Measurements from ENCODE around the gene AGFG1.

Gene AGFG1

GRCh38 chr2:227460833-227461232 is 11.1 kb upstream of the AGFG1 start:
- in situ Hi-C loops (cut with MboI; ENCODE audit: low sequenced_read_pairs): no loop called here

- in situ Hi-C loops (cut with MboI; ENCODE audit: low sequenced_read_pairs): no loop called here
Measured at GRCh38 chr2:227461811-227462461, 10.0 kb upstream of the AGFG1 start.

- in situ Hi-C loops (cut with MboI; ENCODE audit: low sequenced_read_pairs): no loop called here
Measured at GRCh38 chr2:227462462-227462951, 9.4 kb upstream of the AGFG1 start.

DNA sequence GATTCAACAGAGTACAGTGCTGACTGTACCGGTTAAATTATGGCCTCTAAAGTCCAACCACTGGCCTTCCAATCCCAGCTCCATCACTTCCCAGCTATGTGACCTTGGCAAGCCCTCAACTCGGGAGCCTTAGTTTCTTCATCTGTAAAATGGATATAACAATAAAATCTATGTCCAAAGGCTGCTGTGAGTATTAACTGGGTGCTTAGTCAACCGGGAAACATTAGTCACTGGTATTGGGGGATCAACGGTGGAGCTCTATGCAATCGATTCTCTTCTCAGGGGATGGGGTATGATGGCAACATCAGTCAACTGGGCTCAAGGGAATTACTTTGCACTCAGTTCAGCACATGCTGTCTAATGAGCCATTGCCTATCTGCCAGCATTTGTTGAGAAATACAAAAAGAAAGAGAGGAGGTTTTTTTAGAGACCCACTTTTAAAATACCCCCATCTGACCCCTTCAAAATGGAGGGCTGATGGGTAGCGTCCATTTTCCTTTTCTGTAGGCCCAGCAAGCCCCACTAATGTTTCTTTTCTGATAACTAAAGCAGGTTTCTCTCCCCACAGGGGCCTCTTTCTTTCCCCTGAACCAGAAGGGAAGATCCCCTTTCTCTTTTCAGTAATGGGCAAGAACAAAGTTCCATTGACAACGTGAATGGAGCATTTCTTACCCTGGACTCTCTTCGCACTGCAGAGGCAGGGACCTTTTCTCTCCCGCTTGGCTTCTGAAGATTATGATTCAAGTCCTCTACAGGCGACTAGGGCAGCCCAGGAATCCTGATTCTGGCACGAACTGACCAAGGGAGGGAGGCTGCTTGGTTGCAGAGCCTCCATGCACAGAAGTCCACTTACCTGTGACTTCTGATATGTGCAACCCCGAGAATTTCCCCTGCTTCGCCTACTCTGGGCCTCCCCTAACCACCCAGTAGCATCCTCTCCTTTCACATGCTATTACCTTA is 8.7 kb upstream of the AGFG1 start:
- in situ Hi-C loops (cut with MboI; ENCODE audit: low sequenced_read_pairs): no loop called here

- in situ Hi-C loops (cut with MboI; ENCODE audit: low sequenced_read_pairs): no loop called here
Measured at GRCh38 chr2:227464361-227464760, 7.6 kb upstream of the AGFG1 start.

- in situ Hi-C loops (cut with MboI; ENCODE audit: low sequenced_read_pairs): no loop called here
Measured at GRCh38 chr2:227464851-227465250, 7.1 kb upstream of the AGFG1 start.

- in situ Hi-C loops (cut with MboI; ENCODE audit: low sequenced_read_pairs): no loop called here
Measured at GRCh38 chr2:227466887-227467600, 4.9 kb upstream of the AGFG1 start.

DNA sequence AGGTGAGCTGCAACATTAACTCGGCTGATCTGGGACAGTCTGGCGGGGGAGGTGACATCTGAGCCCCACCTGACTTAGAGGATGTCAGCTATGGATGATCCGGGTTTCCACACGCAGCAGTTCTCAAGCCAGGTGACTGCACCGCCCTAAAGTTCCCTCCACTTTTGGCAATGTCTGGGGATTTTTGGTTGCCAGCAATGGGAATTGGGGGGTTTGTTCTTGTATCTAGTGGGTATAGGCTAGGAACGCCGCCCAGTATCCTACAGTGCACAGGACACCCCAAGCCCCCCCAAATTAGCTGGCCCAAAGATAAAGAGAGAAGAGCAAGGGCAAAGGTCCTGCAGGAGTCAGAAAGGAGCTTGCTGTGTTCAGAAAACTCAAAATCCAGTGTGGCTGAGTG is 544 bp upstream of the AGFG1 start:
- in situ Hi-C loops (cut with MboI; ENCODE audit: low sequenced_read_pairs): no loop called here

DNA sequence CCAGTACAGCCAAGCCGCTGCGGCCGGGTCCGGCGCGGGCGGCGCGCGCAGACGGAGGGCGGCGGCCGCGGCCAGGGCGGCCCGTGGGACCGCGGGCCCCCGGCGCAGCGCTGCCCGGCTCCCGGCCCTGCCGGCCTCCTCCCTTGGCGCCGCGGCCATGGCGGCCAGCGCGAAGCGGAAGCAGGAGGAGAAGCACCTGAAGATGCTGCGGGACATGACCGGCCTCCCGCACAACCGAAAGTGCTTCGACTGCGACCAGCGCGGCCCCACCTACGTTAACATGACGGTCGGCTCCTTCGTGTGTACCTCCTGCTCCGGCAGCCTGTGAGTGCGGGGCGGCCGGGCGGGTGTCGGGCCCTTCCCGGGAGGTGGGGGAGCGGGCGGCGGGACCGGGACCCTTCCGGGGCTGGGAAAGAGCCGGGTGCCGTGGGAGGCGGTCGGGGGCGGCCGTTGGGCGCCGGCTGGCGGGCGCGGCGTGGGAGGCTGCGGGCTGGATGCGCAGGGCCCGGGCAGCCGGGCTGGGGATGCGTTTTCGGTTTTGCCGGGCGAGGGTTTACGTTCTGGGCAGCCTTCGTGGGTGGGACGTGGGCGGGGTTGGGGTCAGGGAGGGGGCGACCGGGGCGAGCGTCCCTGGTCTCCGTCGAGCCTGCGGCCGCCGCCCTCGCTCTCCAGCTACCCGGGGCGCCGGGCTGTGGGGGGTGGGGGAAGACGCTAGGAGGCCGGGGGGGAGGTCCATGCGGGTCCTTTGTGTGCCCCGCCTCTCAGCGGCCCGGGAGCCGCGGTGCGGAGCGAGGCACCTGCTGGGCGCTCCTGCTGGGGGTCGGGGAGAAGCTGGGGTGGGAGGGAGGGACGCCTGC is 537 bp downstream of the AGFG1 start:
- in situ Hi-C loops (cut with MboI; ENCODE audit: low sequenced_read_pairs): no loop called here

DNA sequence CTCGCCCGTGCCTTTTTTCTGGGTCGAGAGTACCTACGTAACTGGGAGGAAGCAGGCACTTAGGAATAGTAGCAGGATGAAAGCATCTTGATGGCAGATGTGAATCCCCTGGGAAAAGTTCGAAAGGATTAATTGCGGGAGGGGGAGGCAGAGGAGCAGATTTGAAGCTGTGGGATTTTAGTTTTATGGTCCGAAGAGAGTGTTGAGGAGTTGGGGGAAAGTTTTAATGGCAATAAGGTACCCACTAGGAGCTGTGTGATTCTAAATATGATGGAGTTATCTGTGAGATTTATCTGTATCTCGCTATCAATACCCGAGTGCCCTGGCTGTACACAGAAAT is 1.1 kb downstream of the AGFG1 start:
- in situ Hi-C loops (cut with MboI; ENCODE audit: low sequenced_read_pairs): no loop called here

- in situ Hi-C loops (cut with MboI; ENCODE audit: low sequenced_read_pairs): no loop called here
Measured at GRCh38 chr2:227473806-227474205, 1.9 kb downstream of the AGFG1 start.

DNA sequence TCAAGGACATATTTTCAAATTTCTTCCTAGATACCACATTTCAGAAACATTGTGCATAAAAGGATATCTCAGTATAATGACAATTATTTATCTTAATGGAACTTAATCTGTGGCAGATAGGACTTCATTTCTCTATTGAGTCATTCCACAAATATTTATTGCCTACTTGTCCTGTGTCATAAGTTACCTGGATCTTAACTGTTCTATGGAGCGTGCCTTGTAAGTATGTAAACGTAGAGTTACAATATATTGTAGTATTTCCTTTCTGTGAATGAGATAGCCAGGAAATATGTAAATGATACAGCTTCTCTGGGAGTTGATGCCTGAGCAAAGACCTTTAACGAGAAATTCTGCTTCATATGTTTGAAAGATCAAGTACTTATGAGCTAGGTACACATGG is 2.5 kb downstream of the AGFG1 start:
- in situ Hi-C loops (cut with MboI; ENCODE audit: low sequenced_read_pairs): no loop called here

- in situ Hi-C loops (cut with MboI; ENCODE audit: low sequenced_read_pairs): loop anchor here (25.0 kb wide), 1 partner anchor 285 kb away; no protein-coding TSS in a partner anchor
Measured at GRCh38 chr2:227477291-227477690, 5.3 kb downstream of the AGFG1 start.

- in situ Hi-C loops (cut with MboI; ENCODE audit: low sequenced_read_pairs): loop anchor here (25.0 kb wide), 1 partner anchor 282 kb away; no protein-coding TSS in a partner anchor
Measured at GRCh38 chr2:227479865-227480475, 8.0 kb downstream of the AGFG1 start.

GRCh38 chr2:227480528-227480927 is 8.6 kb downstream of the AGFG1 start:
- in situ Hi-C loops (cut with MboI; ENCODE audit: low sequenced_read_pairs): loop anchor here (25.0 kb wide), 1 partner anchor 282 kb away; no protein-coding TSS in a partner anchor

DNA sequence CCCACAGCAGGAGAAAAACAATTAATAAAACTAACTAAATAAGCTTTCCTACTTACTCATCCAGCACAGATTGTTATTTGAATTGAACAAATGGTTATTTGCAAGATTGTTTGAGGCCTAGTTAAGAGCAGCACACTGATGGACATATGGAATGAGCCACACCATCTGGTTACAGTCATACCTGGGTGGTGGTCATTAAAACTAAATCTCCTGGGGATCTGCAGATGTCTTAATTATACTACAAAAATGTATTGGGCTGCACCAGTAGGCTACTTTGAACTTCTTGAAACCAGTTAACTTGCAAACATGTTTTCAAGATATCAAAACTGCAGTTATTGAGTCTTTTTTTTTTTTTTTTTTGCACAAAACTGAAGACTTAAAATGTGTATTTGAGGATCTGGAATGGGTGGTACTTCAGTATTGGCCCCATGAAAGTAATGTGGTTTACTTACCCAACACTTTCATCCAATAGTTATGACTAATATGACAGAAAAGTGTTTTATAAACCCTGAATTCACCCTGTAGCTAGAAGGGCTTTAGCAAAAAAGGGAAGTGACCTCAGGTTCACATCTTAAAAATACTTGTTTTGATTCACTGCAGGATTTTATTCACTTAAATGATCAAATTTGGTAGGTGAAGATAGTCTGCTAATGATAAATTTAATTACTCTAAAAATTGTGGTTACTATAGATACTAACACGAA is 10.8 kb downstream of the AGFG1 start:
- in situ Hi-C loops (cut with MboI; ENCODE audit: low sequenced_read_pairs): loop anchor here (25.0 kb wide), 1 partner anchor 280 kb away; no protein-coding TSS in a partner anchor

DNA sequence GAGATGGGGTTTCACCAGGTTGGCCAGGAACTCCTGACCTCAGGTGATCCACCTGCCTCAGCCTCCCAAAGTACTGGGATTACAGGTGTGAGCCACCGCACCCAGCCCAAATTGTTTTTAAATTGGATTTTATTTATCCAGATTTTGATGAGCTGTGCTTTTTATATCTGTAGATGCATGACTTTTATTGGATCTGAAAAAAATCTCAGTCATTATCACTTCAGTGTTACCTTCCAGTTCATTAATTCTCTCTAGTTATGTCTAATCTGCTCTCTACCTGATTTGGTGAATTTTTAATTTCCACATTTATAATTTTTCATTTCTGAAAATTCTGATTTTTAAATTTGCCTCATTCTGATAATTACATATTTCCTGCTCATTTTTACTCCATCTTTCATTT is 13.5 kb downstream of the AGFG1 start:
- in situ Hi-C loops (cut with MboI; ENCODE audit: low sequenced_read_pairs): loop anchor here (25.0 kb wide), 1 partner anchor 277 kb away; no protein-coding TSS in a partner anchor

DNA sequence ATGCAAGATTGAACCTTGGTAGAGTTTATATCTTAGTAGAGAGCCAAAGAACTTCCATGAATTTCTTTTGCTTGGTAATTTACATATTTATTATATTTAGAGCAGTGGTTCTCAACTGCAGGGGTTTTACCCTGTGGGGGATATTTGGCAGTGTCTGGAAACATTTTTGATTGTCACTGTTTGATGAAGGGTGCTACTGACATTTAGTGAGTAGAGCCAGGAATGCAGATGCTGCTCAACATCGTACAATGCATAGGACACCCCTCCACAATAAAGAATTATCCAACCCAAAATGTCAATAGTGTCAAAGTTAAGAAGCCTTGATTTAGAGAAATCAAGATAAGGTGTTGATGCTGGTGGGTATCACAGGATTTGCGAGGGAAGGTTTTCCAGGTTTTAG is 14.7 kb downstream of the AGFG1 start:
- in situ Hi-C loops (cut with MboI; ENCODE audit: low sequenced_read_pairs): loop anchor here (25.0 kb wide), 1 partner anchor 276 kb away; no protein-coding TSS in a partner anchor

DNA sequence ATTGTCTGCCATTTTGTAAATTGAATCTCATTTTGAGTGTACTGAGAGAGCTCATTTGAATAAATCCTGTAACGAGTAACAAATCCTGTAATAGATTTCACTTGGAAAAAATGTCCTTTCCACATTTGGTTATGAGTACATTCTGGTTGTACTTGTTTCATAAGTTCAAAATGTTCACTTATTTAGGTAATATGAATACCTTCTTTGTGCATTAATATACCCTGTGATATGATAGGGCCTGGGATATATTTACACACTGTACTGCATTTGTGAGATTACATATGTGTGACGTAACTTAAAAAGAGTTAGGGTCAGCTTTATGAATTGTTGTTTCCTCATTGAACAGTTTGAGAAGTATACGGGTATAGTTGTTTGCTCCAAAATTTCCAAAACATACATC is 16.1 kb downstream of the AGFG1 start:
- in situ Hi-C loops (cut with MboI; ENCODE audit: low sequenced_read_pairs): loop anchor here (25.0 kb wide), 1 partner anchor 274 kb away; no protein-coding TSS in a partner anchor
